Stimulated activated CD8-positive, alpha-beta memory T cell treated with anti-CD3 and anti-CD28 coated beads, Interleukin-12 subunit alpha, Interleukin-12 subunit beta, amount 100 ng/mL, for 4 hours (primary cell): ENCODE data around the gene SWI5.
"Not testable (repeated sequence)": the region's sequence is repeated elsewhere in the genome, so short reads cannot be mapped to it uniquely, and the experiment has no call there.

Source experiments
- DNase-seq: peaks from one replicate; pipeline ENCODE4 v3.0.0-alpha.2; 2020; ENCODE audit warnings: low read depth

SWI5 gene

GRCh38 chr9:128279088-128280073 lies 3.3 kb downstream of the SWI5 start:
- not testable (repeated sequence) for DNase-seq

- no peak for DNase-seq
Measured at GRCh38 chr9:128280084-128280622, 4.1 kb downstream of the SWI5 start.

GRCh38 chr9:128282500-128282899 lies 6.4 kb downstream of the SWI5 start:
- DNase-seq: no peak

- no peak for DNase-seq
Measured at GRCh38 chr9:128285033-128285784, 9.1 kb downstream of the SWI5 start.

GRCh38 chr9:128286440-128286839 lies 10.4 kb downstream of the SWI5 start:
- DNase-seq: no peak

GRCh38 chr9:128288273-128289004 lies 12.4 kb downstream of the SWI5 start:
- DNase-seq: no peak

GRCh38 chr9:128292009-128292408 lies 15.9 kb downstream of the SWI5 start:
- DNase-seq: no peak

- no peak for DNase-seq
Measured at GRCh38 chr9:128293091-128293490, 17.0 kb downstream of the SWI5 start.

GRCh38 chr9:128294142-128294541 lies 18.1 kb downstream of the SWI5 start:
- no peak for DNase-seq

GRCh38 chr9:128296340-128297220 lies 20.5 kb downstream of the SWI5 start:
- no peak for DNase-seq

- DNase-seq: no peak
Measured at GRCh38 chr9:128297221-128297773, 21.2 kb downstream of the SWI5 start.

GRCh38 chr9:128298535-128299482 lies 22.7 kb downstream of the SWI5 start:
- DNase-seq: no peak

- DNase-seq: no peak
Measured at GRCh38 chr9:128304136-128304970, 28.3 kb downstream of the SWI5 start.

- no peak for DNase-seq
Measured at GRCh38 chr9:128304971-128305288, 28.9 kb downstream of the SWI5 start.

- DNase-seq: no peak
Measured at GRCh38 chr9:128309551-128309950, 33.5 kb downstream of the SWI5 start.

GRCh38 chr9:128310461-128310860 lies 34.4 kb downstream of the SWI5 start:
- DNase-seq: no peak

- no peak for DNase-seq
Measured at GRCh38 chr9:128314697-128315096, 38.6 kb downstream of the SWI5 start.

GRCh38 chr9:128316421-128316820 lies 40.3 kb downstream of the SWI5 start:
- DNase-seq: no peak

GRCh38 chr9:128317629-128318028 lies 41.6 kb downstream of the SWI5 start:
- no peak for DNase-seq
